ENCODE results near the gene BRAF. TPM values are rescaled to one million over a fixed set of nuclear protein-coding genes. Genes with fewer than 3 reads are reported as not detected.

The BRAF gene
- total RNA-seq, 1 experiment from 2014 or later: 15.2 TPM

DNA sequence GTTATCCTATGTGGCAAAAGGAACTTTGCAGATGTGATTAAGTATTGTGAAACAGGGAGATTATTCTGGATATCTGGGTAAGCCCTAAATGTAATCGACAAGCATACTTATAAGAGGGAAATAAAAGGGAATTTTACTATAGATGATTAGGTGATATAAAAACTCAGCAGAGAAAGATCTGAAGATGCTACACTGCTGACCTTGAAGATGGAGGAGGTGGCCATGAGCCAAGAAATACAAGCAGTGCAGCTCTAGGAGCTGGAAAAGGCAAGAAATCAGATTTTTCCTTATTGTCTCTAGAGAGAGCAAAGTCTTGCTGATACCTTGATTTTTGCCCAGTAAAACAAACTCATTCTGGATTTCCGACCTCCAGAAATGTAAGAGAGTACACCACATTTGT is 67.7 kb downstream of the BRAF start:
- 0 out of 2 replicates have a peak, but pooled peaks cover 3% of the 10 kb centered on the region for H4K20me1 ChIP-seq (ENCODE audit: low read length)
- no peak overlapping the region for H3K27ac ChIP-seq (ENCODE audit: low read length)
- POLR2A ChIA-PET (ENCODE audit: unreplicated experiment): no interaction called here
- TF ChIP-seq EZH2 (IDR thresholded peaks at IDR 0.05; ENCODE audit: low read length, unreplicated experiment) (no peak), EZH2phosphoT487 (IDR thresholded peaks at IDR 0.05; ENCODE audit: borderline replicate concordance, low read length) (no peak)
- TF ChIP-seq, protein P1, sequence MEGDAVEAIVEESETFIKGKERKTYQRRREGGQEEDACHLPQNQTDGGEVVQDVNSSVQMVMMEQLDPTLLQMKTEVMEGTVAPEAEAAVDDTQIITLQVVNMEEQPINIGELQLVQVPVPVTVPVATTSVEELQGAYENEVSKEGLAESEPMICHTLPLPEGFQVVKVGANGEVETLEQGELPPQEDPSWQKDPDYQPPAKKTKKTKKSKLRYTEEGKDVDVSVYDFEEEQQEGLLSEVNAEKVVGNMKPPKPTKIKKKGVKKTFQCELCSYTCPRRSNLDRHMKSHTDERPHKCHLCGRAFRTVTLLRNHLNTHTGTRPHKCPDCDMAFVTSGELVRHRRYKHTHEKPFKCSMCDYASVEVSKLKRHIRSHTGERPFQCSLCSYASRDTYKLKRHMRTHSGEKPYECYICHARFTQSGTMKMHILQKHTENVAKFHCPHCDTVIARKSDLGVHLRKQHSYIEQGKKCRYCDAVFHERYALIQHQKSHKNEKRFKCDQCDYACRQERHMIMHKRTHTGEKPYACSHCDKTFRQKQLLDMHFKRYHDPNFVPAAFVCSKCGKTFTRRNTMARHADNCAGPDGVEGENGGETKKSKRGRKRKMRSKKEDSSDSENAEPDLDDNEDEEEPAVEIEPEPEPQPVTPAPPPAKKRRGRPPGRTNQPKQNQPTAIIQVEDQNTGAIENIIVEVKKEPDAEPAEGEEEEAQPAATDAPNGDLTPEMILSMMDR (conservative IDR thresholded peaks at IDR 0.05; ENCODE audit: low read depth, low read length): no peak
- no peaks in the 10 kb centered on the region for H3K4me1 ChIP-seq (ENCODE audit: insufficient read depth, low read length)
- BruUV-seq (replicated peaks): no TSS peak
- peaks cover 13% of the 10 kb centered on the region; the same call in 1 of the 2 replicates for H3K79me2 ChIP-seq (ENCODE audit: low read length)
- no peak overlapping the region for H3K4me3 ChIP-seq (ENCODE audit: low read length)
- no peaks in the 10 kb centered on the region for H3K9me3 ChIP-seq (ENCODE audit: low read length)
- H2AFZ ChIP-seq (ENCODE audit: low read length): no peak overlapping the region
- ATAC-seq: no peak
- H3K27me3 ChIP-seq (ENCODE audit: low read length): no peaks in the 10 kb centered on the region
- no peaks in the 10 kb centered on the region for H3F3A ChIP-seq (ENCODE audit: low read length, unreplicated experiment)
- CTCF ChIA-PET: no interaction called here
- intact Hi-C loops (cut with micrococcal nuclease): no loop called here
- no peak for DNase-seq
- no peaks in the 10 kb centered on the region for H3K36me3 ChIP-seq (ENCODE audit: low read depth, low read length)
- no peaks in the 10 kb centered on the region for H3K9me2 ChIP-seq (replicated peaks; ENCODE audit: low read length)
- no peak overlapping the region for H3K4me2 ChIP-seq (ENCODE audit: low read length)
- H3K9ac ChIP-seq (ENCODE audit: low read length): no peak overlapping the region

- H3K9ac ChIP-seq (ENCODE audit: low read length): no peak overlapping the region
- 0 out of 2 replicates have a peak, but pooled peaks cover 2% of the 10 kb centered on the region for H3K36me3 ChIP-seq (ENCODE audit: low read depth, low read length)
- H3K4me1 ChIP-seq (ENCODE audit: insufficient read depth, low read length): no peaks in the 10 kb centered on the region
- intact Hi-C loops (cut with micrococcal nuclease): no loop called here
- ChIA-PET CTCF (no interaction called here), POLR2A (ENCODE audit: unreplicated experiment) (no interaction called here)
- TF ChIP-seq EZH2phosphoT487 (IDR thresholded peaks at IDR 0.05; ENCODE audit: borderline replicate concordance, low read length) (no peak), EZH2 (IDR thresholded peaks at IDR 0.05; ENCODE audit: low read length, unreplicated experiment) (no peak)
- TF ChIP-seq, protein P1 (conservative IDR thresholded peaks at IDR 0.05; ENCODE audit: low read depth, low read length): no peak
- ATAC-seq (no peak), DNase-seq (no peak)
- no peaks in the 10 kb centered on the region for H3K27me3 ChIP-seq (ENCODE audit: low read length)
- no peaks in the 10 kb centered on the region for H3F3A ChIP-seq (ENCODE audit: low read length, unreplicated experiment)
- no peaks in the 10 kb centered on the region for H3K9me3 ChIP-seq (ENCODE audit: low read length)
- no peak overlapping the region for H3K4me3 ChIP-seq (ENCODE audit: low read length)
- no peaks in the 10 kb centered on the region for H3K79me2 ChIP-seq (ENCODE audit: low read length)
- H3K27ac ChIP-seq (ENCODE audit: low read length): no peak overlapping the region
- H3K4me2 ChIP-seq (ENCODE audit: low read length): no peak overlapping the region
- H4K20me1 ChIP-seq (ENCODE audit: low read length): 0 out of 2 replicates have a peak, but pooled peaks cover 3% of the 10 kb centered on the region
- BruUV-seq (replicated peaks): no TSS peak
- no peaks in the 10 kb centered on the region for H3K9me2 ChIP-seq (replicated peaks; ENCODE audit: low read length)
- no peak overlapping the region for H2AFZ ChIP-seq (ENCODE audit: low read length)
These were observed 83.5 kb downstream of the BRAF start for GRCh38 chr7:140841166-140841715.

DNA sequence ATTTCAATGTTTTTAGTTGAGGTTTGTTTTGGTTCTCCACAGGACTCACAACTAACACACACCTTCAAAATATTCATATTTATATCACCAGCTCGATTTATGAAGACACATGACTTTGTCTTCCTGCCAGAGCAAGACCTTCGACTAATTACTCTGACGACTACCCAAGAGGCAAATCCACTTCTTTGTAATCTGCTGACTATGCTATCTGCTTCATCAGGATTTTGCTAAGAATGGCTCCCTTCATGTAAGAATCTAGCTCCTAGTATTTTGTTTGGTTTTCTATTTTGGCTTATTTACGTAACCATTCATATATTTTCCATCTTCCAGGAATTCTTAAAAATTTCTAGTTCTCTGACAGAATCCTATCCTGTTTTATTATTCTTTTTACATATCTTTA is 93.0 kb downstream of the BRAF start:
- DNase-seq (no peak), ATAC-seq (no peak)
- Histone ChIP-seq H3K9ac (ENCODE audit: low read length) (no peak overlapping the region), H3K36me3 (ENCODE audit: low read depth, low read length) (peaks cover 4% of the 10 kb centered on the region; the same call in 1 of the 2 replicates), H3K9me2 (replicated peaks; ENCODE audit: low read length) (no peaks in the 10 kb centered on the region), H3K4me1 (ENCODE audit: insufficient read depth, low read length) (no peaks in the 10 kb centered on the region), H4K20me1 (ENCODE audit: low read length) (no peaks in the 10 kb centered on the region), H3K4me3 (ENCODE audit: low read length) (no peak overlapping the region), H3K79me2 (ENCODE audit: low read length) (no peaks in the 10 kb centered on the region), H3K27ac (ENCODE audit: low read length) (no peak overlapping the region), H3K27me3 (ENCODE audit: low read length) (no peaks in the 10 kb centered on the region), H2AFZ (ENCODE audit: low read length) (no peak overlapping the region), H3K4me2 (ENCODE audit: low read length) (no peak overlapping the region), H3F3A (ENCODE audit: low read length, unreplicated experiment) (no peaks in the 10 kb centered on the region), H3K9me3 (ENCODE audit: low read length) (no peaks in the 10 kb centered on the region)
- POLR2A ChIA-PET (ENCODE audit: unreplicated experiment): no interaction called here
- intact Hi-C loops (cut with micrococcal nuclease): loop anchor here (2.0 kb wide), 1 partner anchor 21 kb away; no protein-coding TSS in a partner anchor
- no TSS peak for BruUV-seq (replicated peaks)
- no peak for TF ChIP-seq EZH2 (IDR thresholded peaks at IDR 0.05; ENCODE audit: low read length, unreplicated experiment)
- TF ChIP-seq, protein P1 (conservative IDR thresholded peaks at IDR 0.05; ENCODE audit: low read depth, low read length): no peak
- TF ChIP-seq EZH2phosphoT487 (IDR thresholded peaks at IDR 0.05; ENCODE audit: borderline replicate concordance, low read length): no peak
- CTCF ChIA-PET: no interaction called here

Measured in PC-3 (cell line).